HFFc6 (cell line): Measurements from ENCODE around the gene BTD. TPM values are rescaled to one million over a fixed set of nuclear protein-coding genes. Genes with fewer than 3 reads are reported as not detected.

ENCODE experiments used
- DNase-seq: peaks from one replicate; pipeline ENCODE4 v3.0.0-alpha.2; 2018
- H3K27ac Mint-ChIP-seq: 2 replicates; pipeline ENCODE4 v1.8.0; 2020; ENCODE audit warnings: mild to moderate bottlenecking, mixed read lengths
- H3K27me3 Mint-ChIP-seq: 2 replicates; pipeline ENCODE4 v1.8.0; 2021; ENCODE audit warnings: mild to moderate bottlenecking, moderate library complexity, mixed read lengths; ENCODE audit not compliant: insufficient read depth
- H3K36me3 Mint-ChIP-seq: 2 replicates; pipeline ENCODE4 v1.8.0; 2021; ENCODE audit warnings: low read depth, mixed read lengths
- H3K4me1 Mint-ChIP-seq: 2 replicates; pipeline ENCODE4 v1.8.0; 2020; ENCODE audit warnings: low read depth, mixed read lengths
- H3K4me3 Mint-ChIP-seq: 2 replicates; pipeline ENCODE4 v1.8.0; 2020; ENCODE audit warnings: mild to moderate bottlenecking, moderate library complexity, mixed read lengths
- H3K9me3 Mint-ChIP-seq: 2 replicates; pipeline ENCODE4 v1.8.0; 2020; ENCODE audit warnings: mild to moderate bottlenecking, mixed read lengths
- total RNA-seq, 6 experiments: library from RNA; stranded (reverse); fragmentation: NEBNext Ultra II Directional; extraction: Animal tissue kit (Norgen Biotek cat#: 25700); gene quantifications; 2 replicates in 1 of 6; 3 replicates in 5 of 6; pipeline ENCODE4 v1.2.3, GENCODE V29; 2021
- TF ChIP-seq, protein P1 (sequence below): fragments of 200-600 bp; sonication (generic); IDR thresholded peaks from 2 replicates; pipeline ENCODE4 v1.5.0; 2021; ENCODE audit warnings: antibody characterized with exemption, mild to moderate bottlenecking

BTD gene
- total RNA-seq, 6 experiments from 2014 or later: 13.9 to 22.7 (median 17.2) TPM

DNA sequence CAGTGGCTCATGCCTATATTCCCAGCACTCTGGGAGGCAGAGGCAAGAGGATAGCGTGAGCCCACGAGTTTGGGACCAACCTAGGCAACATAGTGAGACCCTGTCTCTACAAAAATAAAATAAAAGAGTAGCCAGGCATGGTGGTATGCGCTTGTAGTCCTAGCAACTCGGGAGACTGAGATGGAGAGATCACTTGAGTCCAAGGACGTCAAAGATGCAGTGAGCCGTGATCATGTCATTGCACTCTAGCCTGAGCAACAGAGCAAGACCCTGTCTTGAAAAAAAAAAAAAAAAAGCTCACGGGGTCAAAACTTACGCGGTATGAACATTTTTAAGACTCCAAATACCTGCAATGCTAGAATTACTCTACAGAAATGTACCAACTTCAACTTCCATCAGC, 43.0 kb upstream of the BTD start:
- DNase-seq: no peak
- H3K36me3 Mint-ChIP-seq: peaks cover 6% of the 10 kb centered on the region; the same call in 1 of the 2 replicates
- H3K27me3 Mint-ChIP-seq: no peaks in the 10 kb centered on the region; the same call in 1 of the 2 replicates
- H3K9me3 Mint-ChIP-seq: no peaks in the 10 kb centered on the region
- TF ChIP-seq, protein P1, sequence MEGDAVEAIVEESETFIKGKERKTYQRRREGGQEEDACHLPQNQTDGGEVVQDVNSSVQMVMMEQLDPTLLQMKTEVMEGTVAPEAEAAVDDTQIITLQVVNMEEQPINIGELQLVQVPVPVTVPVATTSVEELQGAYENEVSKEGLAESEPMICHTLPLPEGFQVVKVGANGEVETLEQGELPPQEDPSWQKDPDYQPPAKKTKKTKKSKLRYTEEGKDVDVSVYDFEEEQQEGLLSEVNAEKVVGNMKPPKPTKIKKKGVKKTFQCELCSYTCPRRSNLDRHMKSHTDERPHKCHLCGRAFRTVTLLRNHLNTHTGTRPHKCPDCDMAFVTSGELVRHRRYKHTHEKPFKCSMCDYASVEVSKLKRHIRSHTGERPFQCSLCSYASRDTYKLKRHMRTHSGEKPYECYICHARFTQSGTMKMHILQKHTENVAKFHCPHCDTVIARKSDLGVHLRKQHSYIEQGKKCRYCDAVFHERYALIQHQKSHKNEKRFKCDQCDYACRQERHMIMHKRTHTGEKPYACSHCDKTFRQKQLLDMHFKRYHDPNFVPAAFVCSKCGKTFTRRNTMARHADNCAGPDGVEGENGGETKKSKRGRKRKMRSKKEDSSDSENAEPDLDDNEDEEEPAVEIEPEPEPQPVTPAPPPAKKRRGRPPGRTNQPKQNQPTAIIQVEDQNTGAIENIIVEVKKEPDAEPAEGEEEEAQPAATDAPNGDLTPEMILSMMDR: no peak
- peaks cover 8% of the 10 kb centered on the region for H3K4me1 Mint-ChIP-seq
- no peak overlapping the region for H3K27ac Mint-ChIP-seq
- no peak overlapping the region for H3K4me3 Mint-ChIP-seq

DNA sequence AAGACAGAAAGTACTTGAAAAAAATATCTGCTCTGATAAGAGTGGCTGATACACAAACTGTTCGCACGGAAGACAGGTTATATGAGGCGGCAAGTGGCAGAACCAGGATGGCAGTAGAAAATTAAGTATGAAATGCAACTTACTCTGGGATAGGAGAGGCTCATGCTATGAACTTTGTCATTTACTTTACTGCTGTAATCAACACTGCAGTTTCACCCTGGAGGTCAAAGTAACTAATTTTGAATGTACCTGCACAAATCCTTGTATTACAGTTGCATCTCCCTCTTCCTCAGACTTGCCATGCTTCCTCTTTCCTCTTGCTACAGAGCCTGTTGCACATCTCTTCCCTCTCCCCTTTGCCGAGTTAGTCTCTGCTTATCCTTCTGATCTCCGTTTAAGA, 39.0 kb upstream of the BTD start:
- peaks cover 14% of the 10 kb centered on the region for H3K36me3 Mint-ChIP-seq
- H3K4me3 Mint-ChIP-seq: no peak overlapping the region
- no peak for DNase-seq
- no peak overlapping the region for H3K27ac Mint-ChIP-seq
- TF ChIP-seq, protein P1: no peak
- peaks cover 5% of the 10 kb centered on the region for H3K4me1 Mint-ChIP-seq
- no peaks in the 10 kb centered on the region; the same call in 1 of the 2 replicates for H3K27me3 Mint-ChIP-seq
- no peaks in the 10 kb centered on the region for H3K9me3 Mint-ChIP-seq

DNA sequence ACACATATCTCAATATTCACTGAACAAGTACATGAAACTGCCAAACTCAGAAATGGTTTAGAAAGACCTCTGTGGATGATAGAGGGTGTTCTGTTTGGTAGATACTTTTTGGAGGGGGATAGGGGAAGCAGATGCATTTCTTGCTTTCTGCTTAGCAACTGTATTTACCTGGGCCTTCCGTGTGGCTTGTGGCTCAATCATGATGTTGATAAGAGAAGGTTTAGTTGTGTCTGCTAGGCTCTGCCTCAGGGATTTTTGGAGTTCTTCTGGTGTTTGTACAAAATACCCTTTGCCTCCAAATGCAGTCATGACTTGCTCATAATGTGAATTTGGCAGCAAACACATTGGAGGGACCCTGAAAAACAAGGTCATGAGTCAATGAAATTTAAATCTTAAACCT, 38.4 kb upstream of the BTD start:
- Mint-ChIP-seq H3K27me3 (no peaks in the 10 kb centered on the region; the same call in 1 of the 2 replicates), H3K4me3 (no peak overlapping the region), H3K9me3 (no peaks in the 10 kb centered on the region), H3K27ac (no peak overlapping the region), H3K4me1 (no peaks in the 10 kb centered on the region), H3K36me3 (peaks cover 17% of the 10 kb centered on the region)
- TF ChIP-seq, protein P1: no peak
- no peak for DNase-seq

DNA sequence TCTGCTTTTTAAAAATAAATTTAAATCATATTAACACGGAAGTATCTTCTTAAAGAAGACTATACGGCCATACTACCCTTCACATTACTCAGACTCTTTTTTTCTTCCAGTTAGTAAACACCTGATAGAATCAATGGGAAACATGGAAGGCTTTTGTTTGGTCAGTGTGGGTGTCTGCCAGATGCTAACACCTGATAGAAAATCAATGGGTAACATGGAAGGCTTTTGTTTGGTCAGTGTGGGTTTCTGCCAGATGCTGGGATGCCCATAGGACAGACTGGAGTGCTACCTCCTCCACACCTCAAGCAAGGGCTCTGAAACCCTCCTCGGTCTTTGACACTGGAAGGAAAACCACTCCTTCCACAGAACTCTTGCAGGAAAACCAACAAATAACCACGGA, 29.4 kb upstream of the BTD start:
- peaks cover 6% of the 10 kb centered on the region for H3K4me1 Mint-ChIP-seq
- no peak overlapping the region for H3K27ac Mint-ChIP-seq
- no peak for DNase-seq
- H3K36me3 Mint-ChIP-seq: peaks cover 29% of the 10 kb centered on the region
- TF ChIP-seq, protein P1: no peak
- H3K27me3 Mint-ChIP-seq: no peaks in the 10 kb centered on the region
- H3K9me3 Mint-ChIP-seq: no peaks in the 10 kb centered on the region
- H3K4me3 Mint-ChIP-seq: no peak overlapping the region

DNA sequence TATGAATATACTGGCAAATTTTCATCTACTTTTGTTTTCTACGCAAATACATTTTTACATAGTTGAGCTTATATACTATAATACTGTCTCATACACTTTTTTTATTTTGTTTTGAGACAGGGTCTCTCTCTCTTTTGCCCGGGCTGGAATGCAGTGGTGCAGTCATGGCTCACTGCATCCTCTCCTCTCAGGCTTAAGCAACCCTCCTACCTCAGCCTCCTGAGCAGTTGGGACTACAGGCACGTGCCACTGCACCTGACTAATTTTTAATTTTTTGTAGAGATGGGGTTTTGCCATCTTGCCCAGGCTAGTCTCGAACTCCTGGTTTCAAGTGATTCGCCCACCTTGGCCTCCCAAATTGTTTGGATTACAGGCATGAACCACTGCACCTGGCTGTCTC, 26.1 kb upstream of the BTD start:
- Mint-ChIP-seq H3K9me3 (no peaks in the 10 kb centered on the region), H3K4me3 (no peak overlapping the region), H3K36me3 (peaks cover 10% of the 10 kb centered on the region), H3K4me1 (peaks cover 16% of the 10 kb centered on the region), H3K27ac (no peak overlapping the region), H3K27me3 (no peaks in the 10 kb centered on the region)
- DNase-seq: no peak
- TF ChIP-seq, protein P1: no peak

DNA sequence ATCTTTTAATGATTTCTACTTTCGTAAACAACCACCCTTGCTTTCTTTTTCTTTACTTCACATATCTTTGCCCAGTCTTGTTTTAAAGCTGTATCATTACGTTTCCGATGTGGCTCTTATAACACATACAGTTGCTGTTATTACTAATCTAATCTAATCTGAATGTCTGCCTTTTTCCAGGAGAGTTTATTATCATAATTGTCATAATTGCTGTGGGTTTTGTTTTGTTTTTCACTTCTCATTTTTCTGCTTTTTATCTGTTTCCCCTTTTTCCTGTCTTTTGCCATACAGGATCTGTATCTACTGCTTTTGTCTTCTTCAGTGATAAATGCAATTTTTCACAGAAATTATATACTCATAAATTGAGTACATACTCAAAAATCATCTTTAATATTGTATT, 25.1 kb upstream of the BTD start:
- TF ChIP-seq, protein P1: no peak
- Mint-ChIP-seq H3K27me3 (no peaks in the 10 kb centered on the region), H3K4me3 (no peak overlapping the region), H3K4me1 (peaks cover 19% of the 10 kb centered on the region), H3K9me3 (no peaks in the 10 kb centered on the region), H3K27ac (no peak overlapping the region), H3K36me3 (peaks cover 4% of the 10 kb centered on the region)
- no peak for DNase-seq
